T follicular helper cell (primary cell): ENCODE measurements around the gene FPR3.
"Not testable (repeated sequence)": the region's sequence is repeated elsewhere in the genome, so short reads cannot be mapped to it uniquely, and the experiment has no call there.

Experiments
- DNase-seq: peaks from one replicate; pipeline ENCODE4 v3.0.0-alpha.2; 2020; ENCODE audit warnings: low read depth

FPR3 gene

GRCh38 chr19:51784109-51784785, 10.7 kb upstream of the FPR3 start:
- no peak for DNase-seq

- no peak for DNase-seq
Observed at GRCh38 chr19:51784922-51785690, 9.9 kb upstream of the FPR3 start.

- no peak for DNase-seq
Observed at GRCh38 chr19:51786646-51787494, 8.1 kb upstream of the FPR3 start.

GRCh38 chr19:51788029-51788428, 6.9 kb upstream of the FPR3 start:
- DNase-seq: no peak

- DNase-seq: no peak
Observed at GRCh38 chr19:51789061-51789795, 5.7 kb upstream of the FPR3 start.

- DNase-seq: no peak
Observed at GRCh38 chr19:51792932-51793331, 2.0 kb upstream of the FPR3 start.

GRCh38 chr19:51793994-51794393, 963 bp upstream of the FPR3 start:
- no peak for DNase-seq

- no peak for DNase-seq
Observed at GRCh38 chr19:51796195-51796679, 1.3 kb downstream of the FPR3 start.

GRCh38 chr19:51797480-51797879, 2.5 kb downstream of the FPR3 start:
- no peak for DNase-seq

- DNase-seq: no peak
Observed at GRCh38 chr19:51798062-51798461, 3.1 kb downstream of the FPR3 start.

- DNase-seq: no peak
Observed at GRCh38 chr19:51799034-51799773, 4.2 kb downstream of the FPR3 start.

GRCh38 chr19:51799774-51800472, 5.0 kb downstream of the FPR3 start:
- no peak for DNase-seq

GRCh38 chr19:51800473-51801244, 5.7 kb downstream of the FPR3 start:
- no peak for DNase-seq

- DNase-seq: no peak
Observed at GRCh38 chr19:51802775-51803174, 7.8 kb downstream of the FPR3 start.

GRCh38 chr19:51803519-51803918, 8.6 kb downstream of the FPR3 start:
- no peak for DNase-seq

- DNase-seq: no peak
Observed at GRCh38 chr19:51803967-51804366, 9.0 kb downstream of the FPR3 start.

- DNase-seq: not testable (repeated sequence)
Observed at GRCh38 chr19:51804789-51805188, 9.8 kb downstream of the FPR3 start.

GRCh38 chr19:51805396-51805795, 10.4 kb downstream of the FPR3 start:
- DNase-seq: not testable (repeated sequence)

GRCh38 chr19:51806571-51806970, 11.6 kb downstream of the FPR3 start:
- not testable (repeated sequence) for DNase-seq
